Trophoblast cell (in vitro differentiated cells and primary cell): Measurements from ENCODE around the gene DYNC2I2.

ENCODE experiments used
- DNase-seq, 2 donors: peaks; one replicate each; pipeline ENCODE4 v3.0.0-alpha.2; 2016
- H2AFZ ChIP-seq: 2 replicates; pipeline ENCODE4 v1.6.1; 2013; ENCODE audit warnings: low read length, moderate library complexity, mild to moderate bottlenecking; ENCODE audit not compliant: insufficient read depth, poor library complexity
- H2AK5ac ChIP-seq: 2 replicates; pipeline ENCODE4 v1.6.1; 2013; ENCODE audit warnings: mild to moderate bottlenecking, low read length
- H2BK120ac ChIP-seq: 2 replicates; pipeline ENCODE4 v1.6.1; 2013; ENCODE audit warnings: low read length, mild to moderate bottlenecking, moderate library complexity; ENCODE audit not compliant: insufficient read depth, poor library complexity
- H2BK12ac ChIP-seq: 2 replicates; pipeline ENCODE4 v1.6.1; 2013; ENCODE audit warnings: mild to moderate bottlenecking, low read length, moderate library complexity
- H2BK5ac ChIP-seq: 2 replicates; pipeline ENCODE4 v1.6.1; 2013; ENCODE audit warnings: low read length, low read depth, moderate library complexity, mild to moderate bottlenecking; ENCODE audit not compliant: poor library complexity
- H3K14ac ChIP-seq: 2 replicates; pipeline ENCODE4 v1.6.1; 2013; ENCODE audit warnings: mild to moderate bottlenecking, low read length
- H3K18ac ChIP-seq: 2 replicates; pipeline ENCODE4 v1.6.1; 2013; ENCODE audit warnings: mild to moderate bottlenecking, low read length
- H3K23ac ChIP-seq: 2 replicates; pipeline ENCODE4 v1.6.1; 2013; ENCODE audit warnings: low read length
- H3K27ac ChIP-seq: 2 replicates; pipeline ENCODE4 v1.5.1; 2013; ENCODE audit warnings: low read depth, mild to moderate bottlenecking, inconsistent platforms, low read length, moderate library complexity
- H3K27me3 ChIP-seq: 2 replicates; pipeline ENCODE4 v1.6.1; 2013; ENCODE audit warnings: inconsistent platforms, mild to moderate bottlenecking, low read length, moderate library complexity; ENCODE audit not compliant: insufficient read depth
- H3K36me3 ChIP-seq, 2 experiments: 1 replicate in 1 of 2; 2 replicates in 1 of 2; pipeline ENCODE4 v1.6.1; 2013; ENCODE audit warnings: low read length in 2 of 2, mild to moderate bottlenecking in 2 of 2, moderate library complexity in 1 of 2; ENCODE audit not compliant: insufficient read depth in 2 of 2, control insufficient read depth in 1 of 2
- H3K4ac ChIP-seq: 2 replicates; pipeline ENCODE4 v1.6.1; 2013; ENCODE audit warnings: low read depth, mild to moderate bottlenecking, low read length, moderate library complexity
- H3K4me1 ChIP-seq, 2 experiments: 1 replicate in 1 of 2; 2 replicates in 1 of 2; pipeline ENCODE4 v1.6.1; 2013; ENCODE audit warnings: low read length in 2 of 2, mild to moderate bottlenecking in 2 of 2, moderate library complexity in 1 of 2; ENCODE audit not compliant: insufficient read depth in 2 of 2, control insufficient read depth in 1 of 2
- H3K4me2 ChIP-seq: 2 replicates; pipeline ENCODE4 v1.6.1; 2013; ENCODE audit warnings: inconsistent platforms, mild to moderate bottlenecking, low read length, moderate library complexity
- H3K4me3 ChIP-seq: 2 replicates; pipeline ENCODE4 v1.5.1; 2013; ENCODE audit warnings: mild to moderate bottlenecking, low read depth, low read length, inconsistent platforms
- H3K79me1 ChIP-seq: one replicate; pipeline ENCODE4 v1.6.1; 2013; ENCODE audit warnings: low read length
- H3K79me2 ChIP-seq: 2 replicates; pipeline ENCODE4 v1.6.1; 2013; ENCODE audit warnings: low read length, mild to moderate bottlenecking; ENCODE audit not compliant: control insufficient read depth, insufficient read depth, poor library complexity
- H3K9ac ChIP-seq: 2 replicates; pipeline ENCODE4 v1.6.1; 2013; ENCODE audit warnings: mild to moderate bottlenecking, low read length
- H3K9me3 ChIP-seq: 2 replicates; pipeline ENCODE4 v1.6.1; 2013; ENCODE audit warnings: low read depth, mild to moderate bottlenecking, control low read depth, inconsistent platforms, low read length; ENCODE audit not compliant: insufficient read depth
- H4K12ac ChIP-seq: 2 replicates; pipeline ENCODE4 v1.6.1; 2013; ENCODE audit warnings: low read depth, mild to moderate bottlenecking, low read length, moderate library complexity
- H4K8ac ChIP-seq: 2 replicates; pipeline ENCODE4 v1.6.1; 2013; ENCODE audit warnings: low read depth, mild to moderate bottlenecking, low read length, moderate library complexity
- H4K91ac ChIP-seq: one replicate; pipeline ENCODE4 v1.6.1; 2013; ENCODE audit warnings: low read depth, mild to moderate bottlenecking, low read length, moderate library complexity
- WGBS: extraction: QIAGEN DNeasy Blood & Tissue Kit; methylation state at CpG from one replicate; pipeline ENCODE4 v1.1.7; 2013; ENCODE audit warnings: missing lambda C conversion rate; ENCODE audit not compliant: insufficient read length, insufficient coverage; ENCODE audit errors: extremely low coverage; 5-methylcytosine and 5-hydroxymethylcytosine counted together

DYNC2I2 gene

DNA sequence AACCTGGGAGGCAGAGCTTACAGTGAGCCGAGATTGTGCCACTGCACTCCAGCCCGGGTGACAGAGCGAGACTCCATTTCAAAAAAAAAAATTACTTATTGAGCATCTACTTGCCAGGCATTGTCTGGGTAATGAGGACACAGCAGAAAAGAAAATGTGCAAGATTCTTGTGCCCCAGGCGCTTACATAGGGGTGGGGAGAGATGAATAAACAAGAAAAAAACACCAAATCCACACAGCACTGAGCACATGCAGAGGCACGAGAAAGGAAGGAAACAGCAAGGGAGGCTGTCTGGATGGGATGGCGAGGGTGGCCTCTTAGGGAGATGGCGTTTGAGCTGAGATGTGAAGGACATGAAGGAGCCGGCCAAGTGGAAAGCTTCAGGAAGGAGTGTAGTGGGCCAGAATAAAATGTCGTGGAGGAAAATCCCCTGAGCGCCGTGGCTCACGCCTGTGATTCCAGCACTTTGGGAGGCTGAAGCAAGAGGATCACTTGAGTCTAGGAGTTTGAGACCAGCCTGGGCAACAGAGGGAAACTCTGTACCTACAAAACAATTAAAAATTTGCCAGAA is 13.9 kb downstream of the DYNC2I2 start:
- Histone ChIP-seq H3K4ac (no peak overlapping the region), H3K4me2 (no peak overlapping the region), H3K4me1 (no peaks in the 10 kb centered on the region), H3K79me2 (no peaks in the 10 kb centered on the region), H2BK12ac (no peak overlapping the region), H4K91ac (no peak overlapping the region), H3K27ac (no peak overlapping the region), H3K23ac (no peak overlapping the region), H3K79me1 (no peaks in the 10 kb centered on the region), H2BK5ac (no peak overlapping the region), H2BK120ac (no peak overlapping the region), H2AK5ac (no peak overlapping the region), H4K12ac (no peak overlapping the region), H3K14ac (no peak overlapping the region), H4K8ac (no peak overlapping the region), H2AFZ (no peak overlapping the region), H3K18ac (no peak overlapping the region), H3K9me3 (peaks cover 4% of the 10 kb centered on the region), H3K36me3 (peaks cover 15% of the 10 kb centered on the region in 2 experiments), H3K4me3 (no peak overlapping the region), H3K27me3 (no peaks in the 10 kb centered on the region), H3K9ac (no peak overlapping the region)
- no CpG with 5 or more reads among the region's 12 CpGs for WGBS
- DNase-seq, result no peak

GRCh38 chr9:128640603-128641002 is 16.0 kb downstream of the DYNC2I2 start:
- no peak overlapping the region for H3K18ac ChIP-seq
- WGBS, result no CpG with 5 or more reads among the region's 18 CpGs

GRCh38 chr9:128638580-128638979 is 18.1 kb downstream of the DYNC2I2 start:
- Histone ChIP-seq H4K8ac (no peak overlapping the region), H2BK120ac (no peak overlapping the region), H4K91ac (no peak overlapping the region), H3K36me3 (peaks cover 35 to 39% of the 10 kb centered on the region in 2 experiments), H3K9ac (no peak overlapping the region), H3K4me3 (no peak overlapping the region), H2BK5ac (no peak overlapping the region), H3K27me3 (no peaks in the 10 kb centered on the region), H2AK5ac (no peak overlapping the region), H3K4me1 (peaks cover 14 to 17% of the 10 kb centered on the region in 2 experiments), H2BK12ac (no peak overlapping the region), H2AFZ (no peak overlapping the region), H3K14ac (no peak overlapping the region), H3K4me2 (no peak overlapping the region), H3K18ac (no peak overlapping the region), H4K12ac (no peak overlapping the region), H3K79me2 (no peaks in the 10 kb centered on the region), H3K9me3 (peaks cover 5% of the 10 kb centered on the region), H3K79me1 (peaks cover 17% of the 10 kb centered on the region), H3K27ac (no peak overlapping the region), H3K4ac (no peak overlapping the region), H3K23ac (no peak overlapping the region)
- DNase-seq, result no peak
- WGBS, result no CpG with 5 or more reads among the region's 4 CpGs

More at GRCh38 chr9:128640603-128641002, 16.0 kb downstream of the DYNC2I2 start:
- no peak overlapping the region for H2BK120ac ChIP-seq
- H4K12ac ChIP-seq, result no peak overlapping the region
- H3K4me2 ChIP-seq, result no peak overlapping the region
- H3K4me1 ChIP-seq, result peaks cover 8 to 10% of the 10 kb centered on the region in 2 experiments
- no peak overlapping the region for H3K4ac ChIP-seq
- no peak overlapping the region for H3K23ac ChIP-seq
- H3K9ac ChIP-seq, result no peak overlapping the region
- DNase-seq, result no peak
- H3K79me2 ChIP-seq, result no peaks in the 10 kb centered on the region
- no peak overlapping the region for H3K27ac ChIP-seq
- no peak overlapping the region for H4K8ac ChIP-seq
- no peak overlapping the region for H2BK12ac ChIP-seq
- H2AFZ ChIP-seq, result no peak overlapping the region
- no peaks in the 10 kb centered on the region for H3K27me3 ChIP-seq
- H2BK5ac ChIP-seq, result no peak overlapping the region
- peaks cover 6% of the 10 kb centered on the region for H3K9me3 ChIP-seq
- peaks cover 10% of the 10 kb centered on the region for H3K79me1 ChIP-seq
- H3K14ac ChIP-seq, result no peak overlapping the region
- peaks cover 22 to 24% of the 10 kb centered on the region in 2 experiments for H3K36me3 ChIP-seq
- no peak overlapping the region for H4K91ac ChIP-seq
- no peak overlapping the region for H3K4me3 ChIP-seq
- H2AK5ac ChIP-seq, result no peak overlapping the region

GRCh38 chr9:128637656-128638055 is 19.0 kb downstream of the DYNC2I2 start:
- DNase-seq, result no peak
- Histone ChIP-seq H4K8ac (no peak overlapping the region), H2AK5ac (no peak overlapping the region), H3K4ac (no peak overlapping the region), H4K91ac (no peak overlapping the region), H2BK12ac (no peak overlapping the region), H3K27ac (no peak overlapping the region), H3K9me3 (peaks cover 4% of the 10 kb centered on the region), H3K4me1 (peaks cover 14 to 17% of the 10 kb centered on the region in 2 experiments), H3K9ac (no peak overlapping the region), H3K27me3 (no peaks in the 10 kb centered on the region), H4K12ac (no peak overlapping the region), H3K79me2 (no peaks in the 10 kb centered on the region), H3K23ac (no peak overlapping the region), H3K14ac (no peak overlapping the region), H2BK120ac (no peak overlapping the region), H3K4me3 (no peak overlapping the region), H3K4me2 (no peak overlapping the region), H3K79me1 (peaks cover 17% of the 10 kb centered on the region), H3K18ac (no peak overlapping the region), H3K36me3 (peaks cover 44 to 49% of the 10 kb centered on the region in 2 experiments), H2AFZ (no peak overlapping the region), H2BK5ac (no peak overlapping the region)
- WGBS, result no CpG with 5 or more reads among the region's 10 CpGs
